ENCODE results near the gene ADAM11.

DNA sequence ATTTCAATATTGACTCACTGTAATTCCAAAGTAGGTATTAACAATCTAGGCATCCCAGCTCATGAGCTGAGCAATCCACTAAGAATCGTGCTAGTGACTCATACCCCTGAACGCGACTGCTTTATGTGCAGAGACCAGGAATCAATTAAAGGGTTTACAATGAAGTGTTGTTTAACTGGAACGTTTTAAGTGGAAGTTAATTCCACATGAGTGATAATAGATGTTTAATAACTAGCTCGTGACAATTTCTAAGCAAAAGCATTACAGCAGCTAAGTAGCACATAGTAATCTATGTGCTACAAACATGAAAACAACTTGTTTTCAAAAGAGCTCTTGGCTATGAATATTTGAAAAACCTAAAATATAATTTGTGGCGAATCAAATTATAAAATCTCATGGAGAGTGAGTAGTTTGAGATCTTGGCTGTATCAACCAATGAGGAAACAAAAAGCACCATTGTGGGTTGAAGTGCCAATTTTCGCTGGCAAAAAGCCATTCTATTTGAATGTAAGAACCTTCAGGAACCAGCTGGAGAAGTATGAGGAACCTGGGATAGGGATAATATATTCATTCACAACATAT is 61.9 kb downstream of the ADAM11 start:
- TF ChIP-seq, protein P1, sequence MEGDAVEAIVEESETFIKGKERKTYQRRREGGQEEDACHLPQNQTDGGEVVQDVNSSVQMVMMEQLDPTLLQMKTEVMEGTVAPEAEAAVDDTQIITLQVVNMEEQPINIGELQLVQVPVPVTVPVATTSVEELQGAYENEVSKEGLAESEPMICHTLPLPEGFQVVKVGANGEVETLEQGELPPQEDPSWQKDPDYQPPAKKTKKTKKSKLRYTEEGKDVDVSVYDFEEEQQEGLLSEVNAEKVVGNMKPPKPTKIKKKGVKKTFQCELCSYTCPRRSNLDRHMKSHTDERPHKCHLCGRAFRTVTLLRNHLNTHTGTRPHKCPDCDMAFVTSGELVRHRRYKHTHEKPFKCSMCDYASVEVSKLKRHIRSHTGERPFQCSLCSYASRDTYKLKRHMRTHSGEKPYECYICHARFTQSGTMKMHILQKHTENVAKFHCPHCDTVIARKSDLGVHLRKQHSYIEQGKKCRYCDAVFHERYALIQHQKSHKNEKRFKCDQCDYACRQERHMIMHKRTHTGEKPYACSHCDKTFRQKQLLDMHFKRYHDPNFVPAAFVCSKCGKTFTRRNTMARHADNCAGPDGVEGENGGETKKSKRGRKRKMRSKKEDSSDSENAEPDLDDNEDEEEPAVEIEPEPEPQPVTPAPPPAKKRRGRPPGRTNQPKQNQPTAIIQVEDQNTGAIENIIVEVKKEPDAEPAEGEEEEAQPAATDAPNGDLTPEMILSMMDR (conservative IDR thresholded peaks at IDR 0.05), result no peak
- no peak for TF ChIP-seq EZH2 (IDR thresholded peaks at IDR 0.05; ENCODE audit: low read depth)

Data from PC-9 (cell line).